ENCODE results near the gene PCNX2.
A peak's percentile ranks its signal among the peaks of the same experiment; 100 is the strongest.

Gene PCNX2

GRCh38 chr1:233025567-233025966 is 270.0 kb downstream of the PCNX2 start:
- no peaks in the 10 kb centered on the region for H3F3A ChIP-seq (ENCODE audit: low read depth)
- H4K20me1 ChIP-seq (ENCODE audit: insufficient read depth, low read length, poor library complexity, severe bottlenecking): no peaks in the 10 kb centered on the region
- H2AFZ ChIP-seq (ENCODE audit: low read length): no peak overlapping the region
- H3K9me2 ChIP-seq (replicated peaks; ENCODE audit: low read depth, low read length): no peaks in the 10 kb centered on the region
- H3K9ac ChIP-seq (ENCODE audit: low read depth, low read length, poor library complexity, severe bottlenecking): no peak overlapping the region
- peaks cover 6% of the 10 kb centered on the region for H3K4me1 ChIP-seq (ENCODE audit: insufficient read depth, low read length, poor library complexity, severe bottlenecking)
- no peaks in the 10 kb centered on the region for H3K9me3 ChIP-seq (ENCODE audit: insufficient read depth, low read depth, low read length)
- no peak overlapping the region for H3K4me2 ChIP-seq (ENCODE audit: low read depth, low read length, poor library complexity, severe bottlenecking)
- TF ChIP-seq EZH2phosphoT487 (IDR thresholded peaks at IDR 0.05; ENCODE audit: borderline replicate concordance) (no peak), CTCF (conservative IDR thresholded peaks at IDR 0.05; ENCODE audit: low read length) (no peak)
- no peaks in the 10 kb centered on the region for H3K36me3 ChIP-seq (ENCODE audit: insufficient read depth, low read length)
- H3K27me3 ChIP-seq (ENCODE audit: insufficient read depth, low read length, poor library complexity, severe bottlenecking): no peaks in the 10 kb centered on the region
- H3K79me2 ChIP-seq (ENCODE audit: insufficient read depth, low read length): no peaks in the 10 kb centered on the region
- no peak overlapping the region for H3K4me3 ChIP-seq (ENCODE audit: low read length, poor library complexity, severe bottlenecking)

GRCh38 chr1:233025157-233025556 is 270.4 kb downstream of the PCNX2 start:
- H2AFZ ChIP-seq (ENCODE audit: low read length): no peak overlapping the region
- no peaks in the 10 kb centered on the region for H3K27me3 ChIP-seq (ENCODE audit: insufficient read depth, low read length, poor library complexity, severe bottlenecking)
- H3K9me2 ChIP-seq (replicated peaks; ENCODE audit: low read depth, low read length): no peaks in the 10 kb centered on the region
- no peaks in the 10 kb centered on the region for H3K9me3 ChIP-seq (ENCODE audit: insufficient read depth, low read depth, low read length)
- H3K79me2 ChIP-seq (ENCODE audit: insufficient read depth, low read length): no peaks in the 10 kb centered on the region
- no peak overlapping the region for H3K4me3 ChIP-seq (ENCODE audit: low read length, poor library complexity, severe bottlenecking)
- no peaks in the 10 kb centered on the region for H3K36me3 ChIP-seq (ENCODE audit: insufficient read depth, low read length)
- peaks cover 10% of the 10 kb centered on the region for H3K4me1 ChIP-seq (ENCODE audit: insufficient read depth, low read length, poor library complexity, severe bottlenecking)
- peak; percentile 84 for TF ChIP-seq CTCF (conservative IDR thresholded peaks at IDR 0.05; ENCODE audit: low read length)
- TF ChIP-seq EZH2phosphoT487 (IDR thresholded peaks at IDR 0.05; ENCODE audit: borderline replicate concordance): no peak
- H3K9ac ChIP-seq (ENCODE audit: low read depth, low read length, poor library complexity, severe bottlenecking): no peak overlapping the region
- H4K20me1 ChIP-seq (ENCODE audit: insufficient read depth, low read length, poor library complexity, severe bottlenecking): no peaks in the 10 kb centered on the region
- H3F3A ChIP-seq (ENCODE audit: low read depth): no peaks in the 10 kb centered on the region
- no peak overlapping the region for H3K4me2 ChIP-seq (ENCODE audit: low read depth, low read length, poor library complexity, severe bottlenecking)

- H3K27me3 ChIP-seq (ENCODE audit: insufficient read depth, low read length, poor library complexity, severe bottlenecking): no peaks in the 10 kb centered on the region
- TF ChIP-seq EZH2phosphoT487 (IDR thresholded peaks at IDR 0.05; ENCODE audit: borderline replicate concordance) (no peak), CTCF (conservative IDR thresholded peaks at IDR 0.05; ENCODE audit: low read length) (no peak)
- H2AFZ ChIP-seq (ENCODE audit: low read length): no peak overlapping the region
- no peaks in the 10 kb centered on the region for H3F3A ChIP-seq (ENCODE audit: low read depth)
- no peaks in the 10 kb centered on the region for H3K9me3 ChIP-seq (ENCODE audit: insufficient read depth, low read depth, low read length)
- no peak overlapping the region for H3K9ac ChIP-seq (ENCODE audit: low read depth, low read length, poor library complexity, severe bottlenecking)
- no peaks in the 10 kb centered on the region; the same call in 1 of the 2 replicates for H3K36me3 ChIP-seq (ENCODE audit: insufficient read depth, low read length)
- H3K4me1 ChIP-seq (ENCODE audit: insufficient read depth, low read length, poor library complexity, severe bottlenecking): peaks cover 13% of the 10 kb centered on the region
- no peak overlapping the region for H3K4me2 ChIP-seq (ENCODE audit: low read depth, low read length, poor library complexity, severe bottlenecking)
- H3K79me2 ChIP-seq (ENCODE audit: insufficient read depth, low read length): no peaks in the 10 kb centered on the region
- no peak overlapping the region for H3K4me3 ChIP-seq (ENCODE audit: low read length, poor library complexity, severe bottlenecking)
- H3K9me2 ChIP-seq (replicated peaks; ENCODE audit: low read depth, low read length): no peaks in the 10 kb centered on the region
- H4K20me1 ChIP-seq (ENCODE audit: insufficient read depth, low read length, poor library complexity, severe bottlenecking): no peaks in the 10 kb centered on the region
Measured at GRCh38 chr1:233024199-233024598, 271.3 kb downstream of the PCNX2 start.

Measured in Loucy (cell line).